PC-9 (cell line): Measurements from ENCODE around the gene DUSP2.

Source experiments
- EZH2 ChIP-seq: fragments of 200-600 bp; sonication (generic); IDR thresholded peaks from 2 replicates; pipeline ENCODE4 v1.8.0; 2017; ENCODE audit warnings: antibody characterized with exemption, low read depth
- TF ChIP-seq, protein P1 (sequence below): fragments of 200-600 bp; sonication (generic); conservative IDR thresholded peaks from 2 replicates; pipeline ENCODE4 v1.6.1; 2017; ENCODE audit warnings: mixed run types, antibody characterized with exemption, mild to moderate bottlenecking, moderate library complexity

DNA sequence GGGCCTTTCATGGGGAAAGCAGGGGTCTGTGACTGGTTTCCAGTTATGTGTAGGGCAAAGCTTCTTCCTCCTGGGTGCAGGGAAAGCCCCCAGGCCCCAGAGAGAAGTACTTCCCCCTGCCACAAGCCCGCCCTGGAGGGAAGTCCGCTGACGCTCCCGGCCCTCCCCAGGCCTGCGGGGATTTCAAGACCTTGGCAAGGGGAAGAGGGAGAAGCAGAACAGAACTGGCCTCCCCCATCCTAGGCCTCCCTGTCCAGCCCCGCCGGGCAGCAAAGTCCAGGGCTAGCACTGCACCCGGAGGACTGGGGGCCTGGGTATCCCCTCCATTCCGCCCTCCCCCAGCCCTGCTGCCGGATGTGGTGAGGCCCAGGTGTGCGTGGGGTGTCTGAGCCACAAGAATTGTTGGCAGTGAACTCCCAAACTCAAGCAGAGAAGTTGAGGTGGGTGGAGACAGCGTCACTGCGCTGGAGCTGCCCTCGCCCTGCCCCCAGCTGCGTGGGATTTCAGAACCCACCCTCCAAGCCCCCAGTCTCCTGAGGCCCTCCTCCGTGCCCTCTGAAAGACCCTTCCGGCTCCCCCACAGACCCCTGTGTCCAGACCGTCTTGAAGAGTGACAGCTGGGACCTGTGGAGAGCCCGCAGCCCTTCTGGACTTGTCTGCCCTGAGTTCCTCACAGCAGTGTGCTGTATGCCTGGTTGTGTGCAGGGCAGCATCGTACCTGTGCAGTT, 1.1 kb upstream of the DUSP2 start:
- TF ChIP-seq, protein P1, sequence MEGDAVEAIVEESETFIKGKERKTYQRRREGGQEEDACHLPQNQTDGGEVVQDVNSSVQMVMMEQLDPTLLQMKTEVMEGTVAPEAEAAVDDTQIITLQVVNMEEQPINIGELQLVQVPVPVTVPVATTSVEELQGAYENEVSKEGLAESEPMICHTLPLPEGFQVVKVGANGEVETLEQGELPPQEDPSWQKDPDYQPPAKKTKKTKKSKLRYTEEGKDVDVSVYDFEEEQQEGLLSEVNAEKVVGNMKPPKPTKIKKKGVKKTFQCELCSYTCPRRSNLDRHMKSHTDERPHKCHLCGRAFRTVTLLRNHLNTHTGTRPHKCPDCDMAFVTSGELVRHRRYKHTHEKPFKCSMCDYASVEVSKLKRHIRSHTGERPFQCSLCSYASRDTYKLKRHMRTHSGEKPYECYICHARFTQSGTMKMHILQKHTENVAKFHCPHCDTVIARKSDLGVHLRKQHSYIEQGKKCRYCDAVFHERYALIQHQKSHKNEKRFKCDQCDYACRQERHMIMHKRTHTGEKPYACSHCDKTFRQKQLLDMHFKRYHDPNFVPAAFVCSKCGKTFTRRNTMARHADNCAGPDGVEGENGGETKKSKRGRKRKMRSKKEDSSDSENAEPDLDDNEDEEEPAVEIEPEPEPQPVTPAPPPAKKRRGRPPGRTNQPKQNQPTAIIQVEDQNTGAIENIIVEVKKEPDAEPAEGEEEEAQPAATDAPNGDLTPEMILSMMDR = no peak
- TF ChIP-seq EZH2 = no peak
